Activated naive CD8-positive, alpha-beta T cell treated with anti-CD3 and anti-CD28 coated beads, Interleukin-2, amount 50 U/mL, for 24 hours (primary cell): ENCODE results near the gene DLX2.

Source experiments
- ATAC-seq: fragments of 150-1000 bp; cut with Tn5 transposase; one replicate; pipeline ENCODE4 v1.10.0; 2021
- DNase-seq: peaks from one replicate; pipeline ENCODE4 v3.0.0; 2021
- H3K27ac Mint-ChIP-seq: one replicate; pipeline ENCODE4 v1.8.0; 2021; ENCODE audit warnings: mild to moderate bottlenecking, mixed read lengths
- H3K27me3 Mint-ChIP-seq: one replicate; pipeline ENCODE4 v1.8.0; 2021; ENCODE audit warnings: mixed read lengths
- H3K36me3 Mint-ChIP-seq: one replicate; pipeline ENCODE4 v1.8.0; 2021; ENCODE audit warnings: low read depth, mixed read lengths
- H3K4me1 Mint-ChIP-seq: one replicate; pipeline ENCODE4 v1.8.0; 2021; ENCODE audit warnings: mixed read lengths
- H3K4me3 Mint-ChIP-seq: one replicate; pipeline ENCODE4 v1.8.0; 2021; ENCODE audit warnings: mild to moderate bottlenecking, moderate library complexity, mixed read lengths
- H3K9me3 Mint-ChIP-seq: one replicate; pipeline ENCODE4 v1.8.0; 2021; ENCODE audit warnings: mixed read lengths

DLX2 gene

GRCh38 chr2:172100080-172100934 lies 2.4 kb downstream of the DLX2 start:
- Mint-ChIP-seq H3K27ac (peak overlapping the region; percentile 64), H3K36me3 (peaks cover 1% of the 10 kb centered on the region), H3K27me3 (peaks cover 73% of the 10 kb centered on the region), H3K9me3 (no peaks in the 10 kb centered on the region), H3K4me1 (peaks cover 64% of the 10 kb centered on the region), H3K4me3 (peak overlapping the region; percentile 52)
- DNase-seq (no peak), ATAC-seq (no peak)

- peaks cover 65% of the 10 kb centered on the region for H3K4me1 Mint-ChIP-seq
Observed at GRCh38 chr2:172099472-172100079, 3.1 kb downstream of the DLX2 start.

GRCh38 chr2:172098650-172099471 lies 3.8 kb downstream of the DLX2 start:
- peak; percentile 20 for ATAC-seq
- no peaks in the 10 kb centered on the region for H3K9me3 Mint-ChIP-seq
- H3K36me3 Mint-ChIP-seq = peaks cover under 1% of the 10 kb centered on the region
- H3K4me3 Mint-ChIP-seq = peak overlapping the region; percentile 43
- peak overlapping the region; percentile 14 for H3K27ac Mint-ChIP-seq
- H3K27me3 Mint-ChIP-seq = peaks cover 69% of the 10 kb centered on the region
- peaks cover 64% of the 10 kb centered on the region for H3K4me1 Mint-ChIP-seq
- peak; percentile 60 for DNase-seq

More at GRCh38 chr2:172099472-172100079, 3.1 kb downstream of the DLX2 start:
- Mint-ChIP-seq H3K27ac (no peak overlapping the region), H3K4me3 (no peak overlapping the region), H3K36me3 (no peaks in the 10 kb centered on the region), H3K27me3 (peaks cover 70% of the 10 kb centered on the region), H3K9me3 (no peaks in the 10 kb centered on the region)
- ATAC-seq (no peak), DNase-seq (no peak)

GRCh38 chr2:172098287-172098649 lies 4.4 kb downstream of the DLX2 start:
- no peak for DNase-seq

GRCh38 chr2:172097557-172098131 lies 5.1 kb downstream of the DLX2 start:
- Mint-ChIP-seq H3K9me3 (no peaks in the 10 kb centered on the region), H3K36me3 (peaks cover 2% of the 10 kb centered on the region), H3K4me3 (no peak overlapping the region), H3K27me3 (peaks cover 70% of the 10 kb centered on the region), H3K27ac (no peak overlapping the region), H3K4me1 (peaks cover 59% of the 10 kb centered on the region)
- ATAC-seq = no peak
- DNase-seq = no peak

More at GRCh38 chr2:172098287-172098649, 4.4 kb downstream of the DLX2 start:
- no peaks in the 10 kb centered on the region for H3K9me3 Mint-ChIP-seq
- peak overlapping the region; percentile 14 for H3K27ac Mint-ChIP-seq
- peaks cover 61% of the 10 kb centered on the region for H3K4me1 Mint-ChIP-seq
- H3K27me3 Mint-ChIP-seq = peaks cover 69% of the 10 kb centered on the region
- ATAC-seq = no peak
- peak overlapping the region; percentile 43 for H3K4me3 Mint-ChIP-seq
- H3K36me3 Mint-ChIP-seq = peaks cover 2% of the 10 kb centered on the region

GRCh38 chr2:172096626-172097547 lies 5.8 kb downstream of the DLX2 start:
- Mint-ChIP-seq H3K4me3 (peak overlapping the region; percentile 70), H3K9me3 (no peaks in the 10 kb centered on the region), H3K27ac (peak overlapping the region; percentile 49), H3K36me3 (peaks cover 2% of the 10 kb centered on the region), H3K27me3 (peaks cover 73% of the 10 kb centered on the region), H3K4me1 (peaks cover 54% of the 10 kb centered on the region)
- DNase-seq = no peak
- no peak for ATAC-seq

GRCh38 chr2:172095905-172096625 lies 6.6 kb downstream of the DLX2 start:
- Mint-ChIP-seq H3K27me3 (peaks cover 72% of the 10 kb centered on the region), H3K4me1 (peaks cover 49% of the 10 kb centered on the region), H3K27ac (peak overlapping the region; percentile 44), H3K4me3 (peak overlapping the region; percentile 76), H3K9me3 (no peaks in the 10 kb centered on the region), H3K36me3 (peaks cover 2% of the 10 kb centered on the region)
- DNase-seq (no peak), ATAC-seq (no peak)

GRCh38 chr2:172095146-172095904 lies 7.4 kb downstream of the DLX2 start:
- Mint-ChIP-seq H3K9me3 (no peaks in the 10 kb centered on the region), H3K27me3 (peaks cover 74% of the 10 kb centered on the region), H3K27ac (no peak overlapping the region), H3K4me1 (peaks cover 45% of the 10 kb centered on the region), H3K36me3 (peaks cover 2% of the 10 kb centered on the region), H3K4me3 (peak overlapping the region; percentile 76)
- peak; percentile 58 for ATAC-seq
- peak; percentile 64 for DNase-seq

GRCh38 chr2:172094294-172095145 lies 8.2 kb downstream of the DLX2 start:
- peaks cover 2% of the 10 kb centered on the region for H3K36me3 Mint-ChIP-seq
- peaks cover 83% of the 10 kb centered on the region for H3K27me3 Mint-ChIP-seq
- peak overlapping the region; percentile 76 for H3K4me3 Mint-ChIP-seq
- no peak overlapping the region for H3K27ac Mint-ChIP-seq
- H3K4me1 Mint-ChIP-seq = peaks cover 44% of the 10 kb centered on the region
- H3K9me3 Mint-ChIP-seq = no peaks in the 10 kb centered on the region
- ATAC-seq (no peak), DNase-seq (no peak)

- no peak for ATAC-seq
- peak overlapping the region; percentile 24 for H3K4me3 Mint-ChIP-seq
- H3K27ac Mint-ChIP-seq = peak overlapping the region; percentile 5
Observed at GRCh38 chr2:172093416-172094293, 9.0 kb downstream of the DLX2 start.

More at GRCh38 chr2:172093416-172094293, 9.0 kb downstream of the DLX2 start:
- H3K9me3 Mint-ChIP-seq = no peaks in the 10 kb centered on the region
- H3K4me1 Mint-ChIP-seq = peaks cover 39% of the 10 kb centered on the region
- no peak for DNase-seq
- H3K27me3 Mint-ChIP-seq = peaks cover 88% of the 10 kb centered on the region
- H3K36me3 Mint-ChIP-seq = peaks cover 2% of the 10 kb centered on the region
